ENCODE results near the gene RGS11.

Gene RGS11

GRCh38 chr16:275786-276232 lies at the start of gene RGS11:
RGS11 (minus strand) TSS chr16:275944; CDS start chr16:275911, 33 bp downstream.
- DNase-seq, result no peak

- no peak for DNase-seq
Measured at GRCh38 chr16:324451-325334, 48.9 kb upstream of the RGS11 start.

GRCh38 chr16:324201-324450 lies 48.4 kb upstream of the RGS11 start:
- no peak for DNase-seq

GRCh38 chr16:322476-323143 lies 46.9 kb upstream of the RGS11 start:
- no peak for DNase-seq

- DNase-seq, result no peak
Measured at GRCh38 chr16:321532-321931, 45.8 kb upstream of the RGS11 start.

- DNase-seq, result no peak
Measured at GRCh38 chr16:320206-320605, 44.5 kb upstream of the RGS11 start.

- no peak for DNase-seq
Measured at GRCh38 chr16:318628-319027, 42.9 kb upstream of the RGS11 start.

- DNase-seq, result no peak
Measured at GRCh38 chr16:317583-317982, 41.8 kb upstream of the RGS11 start.

- DNase-seq, result no peak
Measured at GRCh38 chr16:316741-317464, 41.2 kb upstream of the RGS11 start.

GRCh38 chr16:314795-315299 lies 39.1 kb upstream of the RGS11 start:
- DNase-seq, result no peak

GRCh38 chr16:314351-314750 lies 38.6 kb upstream of the RGS11 start:
- DNase-seq, result no peak

- DNase-seq, result no peak
Measured at GRCh38 chr16:311725-312124, 36.0 kb upstream of the RGS11 start.

GRCh38 chr16:309476-309875 lies 33.7 kb upstream of the RGS11 start:
- no peak for DNase-seq

- DNase-seq, result no peak
Measured at GRCh38 chr16:307691-308312, 32.1 kb upstream of the RGS11 start.

- DNase-seq, result no peak
Measured at GRCh38 chr16:306911-307370, 31.2 kb upstream of the RGS11 start.

GRCh38 chr16:305916-306626 lies 30.3 kb upstream of the RGS11 start:
- no peak for DNase-seq

- no peak for DNase-seq
Measured at GRCh38 chr16:303760-304505, 28.2 kb upstream of the RGS11 start.

GRCh38 chr16:301950-302349 lies 26.2 kb upstream of the RGS11 start:
- DNase-seq, result no peak

- no peak for DNase-seq
Measured at GRCh38 chr16:301235-301634, 25.5 kb upstream of the RGS11 start.

- DNase-seq, result no peak
Measured at GRCh38 chr16:297832-298231, 22.1 kb upstream of the RGS11 start.

- no peak for DNase-seq
Measured at GRCh38 chr16:296806-297510, 21.2 kb upstream of the RGS11 start.
